ENCODE results near the gene PDILT.

DNA sequence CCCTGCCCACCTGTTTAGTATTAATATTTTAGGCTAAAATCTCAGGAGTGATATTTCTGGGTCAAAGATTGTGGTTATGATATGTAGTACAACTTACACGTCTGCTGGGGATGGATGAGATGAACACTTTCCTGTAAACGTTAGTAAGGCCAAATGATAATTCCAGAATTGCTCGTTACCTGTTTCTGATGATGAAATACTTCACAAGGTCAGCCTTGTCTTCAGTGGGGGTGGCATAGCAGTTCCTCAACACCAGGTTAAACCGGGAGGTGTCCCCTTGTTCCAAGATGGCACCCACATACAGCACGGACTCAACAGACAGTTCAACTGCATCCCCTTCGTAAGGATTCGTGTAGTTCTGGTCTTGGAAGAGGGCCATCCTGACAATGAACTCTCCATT lies 86.5 kb downstream of the PDILT start:
- TF ChIP-seq EZH2phosphoT487 (IDR thresholded peaks at IDR 0.05; ENCODE audit: unreplicated experiment) (no peak), ZNF114 (CRISPR knock-in tag; IDR thresholded peaks at IDR 0.05) (no peak), EZH2 (IDR thresholded peaks at IDR 0.05; ENCODE audit: low read depth, unreplicated experiment) (no peak), JUNB (IDR thresholded peaks at IDR 0.05; ENCODE audit: unreplicated experiment) (no peak)
- TF ChIP-seq, protein P1, sequence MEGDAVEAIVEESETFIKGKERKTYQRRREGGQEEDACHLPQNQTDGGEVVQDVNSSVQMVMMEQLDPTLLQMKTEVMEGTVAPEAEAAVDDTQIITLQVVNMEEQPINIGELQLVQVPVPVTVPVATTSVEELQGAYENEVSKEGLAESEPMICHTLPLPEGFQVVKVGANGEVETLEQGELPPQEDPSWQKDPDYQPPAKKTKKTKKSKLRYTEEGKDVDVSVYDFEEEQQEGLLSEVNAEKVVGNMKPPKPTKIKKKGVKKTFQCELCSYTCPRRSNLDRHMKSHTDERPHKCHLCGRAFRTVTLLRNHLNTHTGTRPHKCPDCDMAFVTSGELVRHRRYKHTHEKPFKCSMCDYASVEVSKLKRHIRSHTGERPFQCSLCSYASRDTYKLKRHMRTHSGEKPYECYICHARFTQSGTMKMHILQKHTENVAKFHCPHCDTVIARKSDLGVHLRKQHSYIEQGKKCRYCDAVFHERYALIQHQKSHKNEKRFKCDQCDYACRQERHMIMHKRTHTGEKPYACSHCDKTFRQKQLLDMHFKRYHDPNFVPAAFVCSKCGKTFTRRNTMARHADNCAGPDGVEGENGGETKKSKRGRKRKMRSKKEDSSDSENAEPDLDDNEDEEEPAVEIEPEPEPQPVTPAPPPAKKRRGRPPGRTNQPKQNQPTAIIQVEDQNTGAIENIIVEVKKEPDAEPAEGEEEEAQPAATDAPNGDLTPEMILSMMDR (conservative IDR thresholded peaks at IDR 0.05; ENCODE audit: low read depth in 2 of 2), result no peak
